Left kidney (tissue), 8 donors: ENCODE measurements around the gene UCK1. TPM values are rescaled to one million over a fixed set of nuclear protein-coding genes. Genes with fewer than 3 reads are reported as not detected.

Experiments used
- DNase-seq: peaks from one replicate; pipeline ENCODE4 v3.0.0-alpha.2; 2013
- long read RNA-seq, 8 donors: transcript quantifications; one replicate each; lab custom pipeline, GENCODE V29; 2026
- polyA plus RNA-seq: library from polyadenylated mRNA; unstranded; fragments of 120-200 nt; gene quantifications from one replicate; pipeline ENCODE4 v1.2.1, GENCODE V29; 2013; ENCODE audit not compliant: insufficient read length

Gene UCK1
- polyA plus RNA-seq = 37.5 TPM
- long read RNA-seq, donor 1, transcript UCK1-204 (7 exons, 2,167 nt) = major isoform, 25 of 26 reads
- long read RNA-seq, donor 1, partial matches to known transcripts = 0 of 26 reads
- long read RNA-seq, donor 1, other reads (novel, unspliced or antisense) = 0 of 26 reads
- long read RNA-seq, donor 2, transcript UCK1-204 (7 exons, 2,167 nt) = major isoform, 14 of 16 reads
- long read RNA-seq, donor 2, partial matches to known transcripts = 0 of 16 reads
- long read RNA-seq, donor 2, other reads (novel, unspliced or antisense) = 0 of 16 reads
- long read RNA-seq, donor 3, transcript UCK1-204 (7 exons, 2,167 nt) = major isoform, 8 of 9 reads
- long read RNA-seq, donor 3, partial matches to known transcripts = 0 of 9 reads
- long read RNA-seq, donor 3, other reads (novel, unspliced or antisense) = 0 of 9 reads
- long read RNA-seq, donor 4, partial matches to known transcripts = 0 of 2 reads
- long read RNA-seq, donor 4, other reads (novel, unspliced or antisense) = 0 of 2 reads
- long read RNA-seq, donor 5, transcript UCK1-204 (7 exons, 2,167 nt) = major isoform, 22 of 27 reads
- long read RNA-seq, donor 5, partial matches to known transcripts = 5 of 27 reads
- long read RNA-seq, donor 5, other reads (novel, unspliced or antisense) = 0 of 27 reads
- long read RNA-seq, donor 6, transcript UCK1-204 (7 exons, 2,167 nt) = major isoform, 17 of 19 reads
- long read RNA-seq, donor 6, partial matches to known transcripts = 0 of 19 reads
- long read RNA-seq, donor 6, other reads (novel, unspliced or antisense) = 0 of 19 reads
- long read RNA-seq, donor 7, transcript UCK1-204 (7 exons, 2,167 nt) = major isoform, 32 of 34 reads
- long read RNA-seq, donor 7, partial matches to known transcripts = 0 of 34 reads
- long read RNA-seq, donor 7, other reads (novel, unspliced or antisense) = 0 of 34 reads
- long read RNA-seq, donor 8, transcript UCK1-204 (7 exons, 2,167 nt) = major isoform, 6 of 6 reads
- long read RNA-seq, donor 8, partial matches to known transcripts = 0 of 6 reads
- long read RNA-seq, donor 8, other reads (novel, unspliced or antisense) = 0 of 6 reads

- DNase-seq = peak; percentile 84
Observed at GRCh38 chr9:131530920-131531832, at the start of gene UCK1. UCK1 (minus strand) TSS chr9:131531263; CDS start chr9:131531174, 89 bp downstream.

GRCh38 chr9:131580358-131580757, 49.3 kb upstream of the UCK1 start:
- DNase-seq = no peak

GRCh38 chr9:131579789-131580211, 48.7 kb upstream of the UCK1 start:
- DNase-seq = no peak

GRCh38 chr9:131578731-131579504, 47.9 kb upstream of the UCK1 start:
- DNase-seq = no peak

- no peak for DNase-seq
Observed at GRCh38 chr9:131578021-131578420, 47.0 kb upstream of the UCK1 start.

- DNase-seq = no peak
Observed at GRCh38 chr9:131577005-131578000, 46.2 kb upstream of the UCK1 start.

- DNase-seq = no peak
Observed at GRCh38 chr9:131575946-131576853, 45.1 kb upstream of the UCK1 start.

GRCh38 chr9:131574730-131575640, 43.9 kb upstream of the UCK1 start:
- DNase-seq = no peak

- DNase-seq = no peak
Observed at GRCh38 chr9:131567910-131568309, 36.8 kb upstream of the UCK1 start.

GRCh38 chr9:131566158-131566557, 35.1 kb upstream of the UCK1 start:
- DNase-seq = no peak

- no peak for DNase-seq
Observed at GRCh38 chr9:131565369-131565768, 34.3 kb upstream of the UCK1 start.

GRCh38 chr9:131562032-131562959, 31.2 kb upstream of the UCK1 start:
- no peak for DNase-seq

GRCh38 chr9:131559421-131560000, 28.4 kb upstream of the UCK1 start:
- no peak for DNase-seq

GRCh38 chr9:131557855-131558548, 26.9 kb upstream of the UCK1 start:
- no peak for DNase-seq
